Activated CD4-positive, CD25-positive, alpha-beta regulatory T cell treated with anti-CD3 and anti-CD28 coated beads, Interleukin-2, amount 50 U/mL, for 24 hours (primary cell): ENCODE results near the gene GDA.
A peak's percentile ranks its signal among the peaks of the same experiment; 100 is the strongest.
"Not testable (repeated sequence)": the region's sequence is repeated elsewhere in the genome, so short reads cannot be mapped to it uniquely, and the experiment has no call there.

Experiments used
- ATAC-seq, 2 donors: fragments of 150-1000 bp; cut with Tn5 transposase; one replicate each; pipeline ENCODE4 v1.10.0; 2021; ENCODE audit warnings: mild to moderate bottlenecking in 1 of 2, moderate library complexity in 1 of 2

Gene GDA

GRCh38 chr9:72211047-72211446 lies 61.8 kb downstream of the GDA start:
- ATAC-seq, result no peak

DNA sequence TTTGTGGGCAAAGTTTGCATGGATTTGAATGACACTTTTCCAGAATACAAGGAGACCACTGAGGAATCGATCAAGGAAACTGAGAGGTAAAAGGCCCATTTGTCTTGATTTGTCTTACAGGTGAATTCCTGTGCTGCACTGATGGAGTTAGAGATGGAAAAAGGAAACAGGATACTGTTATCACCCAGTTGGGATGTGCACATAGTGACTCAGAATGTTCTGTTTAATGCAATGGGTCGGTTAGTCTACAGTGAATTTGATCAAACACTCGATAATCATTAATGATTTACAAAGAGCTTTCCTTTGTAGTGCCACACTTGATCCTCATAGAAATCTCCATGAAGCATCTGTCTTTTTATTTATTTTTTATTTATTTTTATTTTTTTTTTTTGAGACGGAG lies 64.7 kb downstream of the GDA start:
- no peak for ATAC-seq

- no peak for ATAC-seq
Measured at GRCh38 chr9:72217306-72217842, 68.1 kb downstream of the GDA start.

- no peak for ATAC-seq
Measured at GRCh38 chr9:72220589-72220988, 71.3 kb downstream of the GDA start.

GRCh38 chr9:72226146-72226812 lies 77.0 kb downstream of the GDA start:
- no peak for ATAC-seq

- no peak for ATAC-seq
Measured at GRCh38 chr9:72228282-72228681, 79.0 kb downstream of the GDA start.

DNA sequence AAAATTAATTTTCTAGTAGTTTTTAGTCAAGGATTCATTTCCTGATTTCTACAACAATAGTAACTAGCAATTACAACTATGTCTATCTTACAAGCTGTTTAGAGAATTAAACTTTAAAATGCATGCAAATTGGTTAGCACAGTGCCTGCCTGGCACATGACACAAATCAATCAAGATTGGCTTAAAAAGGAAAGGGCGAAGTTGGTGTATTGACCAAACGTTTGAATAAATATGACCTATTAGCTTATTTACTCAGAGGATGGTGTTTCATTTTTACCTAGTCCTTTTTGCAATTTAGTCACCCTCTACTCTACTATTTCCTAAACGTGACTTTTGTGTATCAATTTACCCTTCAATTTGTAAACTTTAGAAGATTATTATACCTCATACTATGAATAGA lies 83.5 kb downstream of the GDA start:
- no peak for ATAC-seq

DNA sequence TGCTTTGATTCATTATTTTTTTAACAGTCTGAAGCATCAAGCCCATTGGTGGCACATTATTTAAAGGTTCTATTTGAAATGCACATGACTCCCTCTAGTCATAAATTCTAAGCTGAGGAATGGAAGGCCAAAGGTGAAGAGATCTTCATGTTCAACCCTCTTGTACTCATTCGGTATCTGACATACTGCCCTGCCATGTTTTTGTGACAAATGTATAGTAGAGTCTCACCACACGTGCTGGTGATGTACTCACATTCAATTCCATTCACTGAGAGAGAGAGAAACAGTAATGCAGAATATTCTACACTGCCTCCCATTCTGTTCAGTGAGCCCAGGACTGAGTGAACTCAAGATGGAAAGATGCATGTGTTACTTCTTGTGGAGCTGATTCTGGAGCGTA lies 98.3 kb downstream of the GDA start:
- no peak for ATAC-seq

DNA sequence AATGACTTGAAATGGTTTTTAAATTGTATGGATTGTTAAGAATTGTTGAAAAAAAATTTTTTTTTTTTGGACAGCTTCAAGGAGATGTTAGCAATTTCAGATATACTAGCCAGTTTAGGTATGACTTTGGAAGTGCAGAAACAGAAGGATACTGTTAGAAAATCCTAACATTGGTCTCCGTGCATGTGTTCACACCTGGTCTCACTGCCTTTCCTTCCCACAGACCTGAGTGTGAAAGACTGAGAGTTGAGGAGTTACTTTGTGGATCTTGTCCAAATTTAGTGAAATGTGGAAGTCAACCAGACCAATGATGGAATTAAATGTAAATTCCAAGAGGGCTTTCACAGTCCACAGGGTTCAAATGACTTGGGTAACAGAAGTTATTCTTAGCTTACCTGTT lies 102.3 kb downstream of the GDA start:
- no peak for ATAC-seq

DNA sequence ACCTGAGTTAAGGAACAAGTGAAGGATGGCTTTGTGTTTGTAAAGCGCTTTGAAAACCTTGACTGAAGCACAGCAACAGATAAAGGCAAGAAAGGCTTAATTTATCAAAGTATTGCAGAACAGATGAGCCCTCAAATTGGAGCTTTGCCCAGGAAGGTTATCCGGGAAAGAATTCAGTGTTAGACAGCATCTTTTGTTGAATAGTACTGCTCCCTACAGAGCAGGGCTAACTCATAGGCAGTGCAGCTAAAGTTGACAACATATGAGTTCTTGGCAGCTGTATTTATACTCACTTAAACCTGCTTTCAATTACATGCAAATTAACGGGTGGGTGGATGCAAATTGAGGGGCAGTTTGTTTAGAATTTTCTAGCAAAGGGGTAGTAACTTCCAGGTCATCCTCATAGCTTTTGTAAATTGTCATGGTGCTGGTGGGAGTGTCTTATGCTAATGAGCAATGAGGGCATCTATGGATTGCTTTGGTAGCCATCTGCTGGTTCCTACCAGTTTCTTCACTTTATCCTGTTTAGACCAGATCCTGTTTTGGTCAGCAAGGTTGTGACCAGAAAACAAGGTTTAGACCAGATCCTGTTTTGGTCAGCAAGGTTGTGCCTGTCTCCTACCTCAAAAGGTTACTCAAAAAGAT lies 105.8 kb downstream of the GDA start:
- ATAC-seq, result no peak

GRCh38 chr9:72255569-72255968 lies 106.3 kb downstream of the GDA start:
- ATAC-seq, result no peak

DNA sequence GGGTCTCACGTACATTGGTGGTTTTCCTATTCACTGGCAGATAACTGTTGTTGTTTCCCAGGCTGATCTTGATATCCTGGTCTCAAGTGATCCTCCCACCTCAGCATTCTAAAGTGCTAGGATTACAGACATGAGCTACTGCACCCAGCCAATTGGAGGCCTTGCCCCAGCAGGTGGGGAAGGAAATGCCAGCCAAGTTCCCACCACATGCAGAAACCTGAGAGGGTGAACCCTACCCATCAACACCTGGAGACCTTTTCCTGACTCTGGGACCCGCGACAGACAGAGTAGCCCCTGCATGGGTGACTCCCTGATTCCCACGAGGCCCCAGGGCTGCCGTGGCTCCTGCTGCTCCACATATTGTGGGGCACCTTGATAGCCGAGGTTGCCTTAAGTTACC lies 107.7 kb downstream of the GDA start:
- ATAC-seq, result no peak

DNA sequence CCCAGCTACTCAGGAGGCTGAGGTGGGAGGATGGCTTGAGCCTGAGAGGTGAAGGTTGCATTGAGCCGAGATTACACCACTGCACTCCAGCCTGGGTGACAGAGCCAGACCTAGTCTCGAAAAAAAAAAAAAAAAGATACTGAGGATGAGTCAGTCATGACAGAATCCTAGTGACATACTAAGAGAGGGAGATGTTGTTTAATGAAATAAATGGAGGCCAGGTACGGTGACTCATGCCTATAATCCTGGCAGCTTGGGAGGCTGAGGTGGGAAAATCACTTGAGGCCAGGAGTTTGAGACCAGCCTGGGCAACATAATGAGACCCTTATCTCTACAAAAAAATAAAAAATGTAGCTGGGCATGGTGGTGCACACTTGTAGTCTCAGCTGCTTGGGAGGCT lies 108.6 kb downstream of the GDA start:
- ATAC-seq, result no peak

DNA sequence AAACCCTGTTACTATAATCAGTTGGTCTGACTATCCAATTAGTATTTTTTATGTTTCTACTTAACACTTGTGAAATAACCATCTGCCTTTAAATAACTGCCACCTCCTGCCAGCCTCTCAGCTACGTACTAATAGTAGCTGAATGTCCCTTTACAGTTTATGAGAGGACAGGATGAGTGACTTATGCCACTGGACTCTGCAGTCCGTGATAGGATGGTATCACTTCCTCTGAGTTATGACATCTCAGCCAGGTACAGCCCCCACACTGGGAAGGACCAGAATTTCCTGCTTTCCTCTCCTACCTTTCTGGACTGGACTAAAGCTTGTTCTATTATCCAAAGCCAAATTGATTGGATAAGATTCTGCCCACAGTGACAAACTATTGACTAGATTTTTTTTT lies 112.8 kb downstream of the GDA start:
- ATAC-seq, result no peak

DNA sequence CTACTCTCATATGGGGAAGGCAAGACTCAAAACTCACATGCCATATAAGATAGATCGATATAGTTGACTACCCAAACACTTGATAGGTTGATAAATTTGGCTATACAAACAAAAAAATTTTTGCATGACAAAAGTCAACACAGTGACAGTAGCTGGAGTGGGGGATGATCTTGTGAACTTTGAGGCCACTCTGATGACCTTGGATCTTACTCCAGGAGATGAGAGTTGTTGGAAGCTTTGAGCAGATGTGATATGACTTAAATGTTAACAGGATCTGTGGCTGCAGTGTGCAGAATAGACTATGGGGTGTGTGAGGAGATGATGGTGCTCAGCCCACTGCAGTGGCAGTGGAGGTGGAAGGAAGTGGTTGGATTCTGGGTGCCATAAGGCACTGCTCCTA lies 114.3 kb downstream of the GDA start:
- ATAC-seq, result no peak

DNA sequence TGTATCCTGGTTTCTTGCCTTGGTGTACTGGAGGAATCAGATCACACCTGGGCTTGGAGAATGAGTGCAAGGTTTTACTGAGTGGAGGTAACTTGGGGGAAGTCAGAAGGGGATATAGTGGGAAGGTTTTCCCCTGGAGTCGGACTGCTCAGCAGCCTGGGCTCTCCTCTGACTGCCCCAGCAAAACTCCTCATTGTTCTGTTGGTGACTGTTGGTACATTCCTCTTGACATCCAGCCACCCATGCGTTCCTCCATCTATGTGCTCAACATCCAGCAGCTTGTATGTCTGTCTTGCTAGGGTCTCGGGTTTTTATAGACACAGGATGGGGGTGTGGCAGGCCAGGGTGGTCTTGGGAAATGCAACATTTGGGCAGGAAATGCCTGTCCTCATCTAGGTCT lies 119.7 kb downstream of the GDA start:
- ATAC-seq, result no peak

DNA sequence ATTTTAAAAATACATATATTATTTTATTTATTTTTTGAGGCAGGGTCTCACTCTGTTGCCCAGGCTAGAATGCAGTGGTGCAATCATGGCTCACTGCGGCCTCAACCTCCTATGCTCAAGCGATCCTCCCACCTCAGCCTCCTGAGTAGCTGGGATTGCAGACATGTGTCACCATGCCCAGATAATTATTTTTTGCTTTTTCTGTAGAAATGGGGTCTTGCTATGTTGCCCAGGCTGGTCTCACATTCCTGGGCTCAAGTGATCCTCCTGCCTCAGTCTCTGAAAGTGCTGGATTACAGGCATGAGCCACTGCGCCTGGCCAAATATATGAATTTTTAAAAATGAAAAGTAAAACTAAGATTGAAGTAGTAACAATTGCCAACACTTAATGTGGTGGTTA lies 121.1 kb downstream of the GDA start:
- ATAC-seq, result not testable (repeated sequence)

DNA sequence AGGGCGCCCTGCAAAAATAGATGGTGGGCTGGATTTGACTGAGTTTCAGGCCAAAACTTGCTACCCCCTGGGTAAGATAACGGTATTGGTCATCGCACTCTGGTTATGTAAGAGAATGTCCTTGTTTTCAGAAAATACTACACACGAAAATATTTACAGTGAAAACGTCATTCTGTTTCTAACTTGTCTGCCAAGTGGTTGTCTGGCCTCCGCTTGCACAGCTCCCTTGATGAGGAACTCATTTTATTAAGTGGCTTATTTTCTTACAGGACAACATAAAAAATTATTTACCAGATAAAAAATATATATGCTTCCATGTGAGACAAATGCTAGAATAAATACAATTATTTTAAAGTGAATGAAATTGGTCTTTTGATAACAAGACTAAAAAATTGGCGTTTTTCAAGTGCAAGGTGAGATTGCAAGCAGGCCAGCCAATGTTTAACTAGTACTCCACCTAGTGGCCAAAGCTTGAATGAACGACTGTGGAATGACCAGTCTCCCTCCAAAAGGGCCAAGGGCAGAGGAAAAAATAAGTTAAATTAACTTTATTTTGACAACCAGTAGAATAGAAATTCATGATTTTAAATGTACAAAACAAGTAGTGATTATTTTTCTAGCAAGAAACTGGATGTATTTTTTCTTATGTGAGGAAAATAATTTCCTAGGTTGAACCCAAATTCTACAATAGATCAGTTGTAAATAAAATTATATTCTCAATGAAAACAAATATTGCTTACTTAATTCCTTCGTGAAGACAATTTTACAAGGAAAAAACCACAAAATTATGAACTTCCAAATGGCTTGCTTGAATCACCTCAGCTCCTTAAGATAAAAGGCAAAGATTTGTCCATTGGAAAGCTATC lies 122.6 kb downstream of the GDA start:
- no peak for ATAC-seq

- no peak for ATAC-seq
Measured at GRCh38 chr9:72274441-72274840, 125.2 kb downstream of the GDA start.

DNA sequence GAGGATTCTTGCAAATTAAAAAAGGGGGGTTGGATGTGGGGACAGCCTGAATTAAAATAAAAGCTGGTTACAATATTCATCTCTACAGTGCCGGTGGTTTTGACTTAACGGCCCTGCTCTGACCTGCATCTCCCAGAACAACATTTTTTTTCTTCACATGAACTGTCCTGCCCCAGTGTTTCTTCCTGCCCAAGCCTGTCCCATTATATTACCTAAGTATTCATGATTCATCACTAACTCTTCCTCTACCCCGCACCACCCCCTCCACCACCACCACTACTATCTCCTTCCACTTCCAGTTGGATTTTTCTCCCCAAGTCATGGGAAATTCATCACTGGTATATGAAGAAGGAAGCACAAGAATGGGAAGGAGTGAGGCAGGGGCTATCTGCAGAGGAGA lies 125.7 kb downstream of the GDA start:
- no peak for ATAC-seq

- ATAC-seq, result no peak
Measured at GRCh38 chr9:72276429-72276828, 127.2 kb downstream of the GDA start.

DNA sequence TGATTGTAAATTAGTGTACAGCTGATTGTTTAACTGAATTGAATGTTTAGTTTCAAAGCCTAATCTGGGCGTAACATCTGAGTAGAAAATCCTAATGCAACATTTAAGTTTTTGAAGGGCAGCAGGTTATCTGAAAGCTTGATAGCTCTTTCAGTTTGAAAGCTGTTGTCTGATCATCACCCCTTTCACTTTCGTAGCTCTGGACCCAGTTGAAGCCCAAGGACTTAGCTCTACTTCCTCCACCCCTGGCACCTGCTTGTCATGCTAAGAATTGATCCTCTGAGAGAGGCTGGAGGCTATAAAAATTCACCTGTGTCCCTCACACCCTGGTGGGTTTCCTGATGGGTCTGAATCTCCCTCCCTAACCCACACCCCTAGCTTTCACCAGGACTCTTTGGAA lies 129.7 kb downstream of the GDA start:
- no peak for ATAC-seq

DNA sequence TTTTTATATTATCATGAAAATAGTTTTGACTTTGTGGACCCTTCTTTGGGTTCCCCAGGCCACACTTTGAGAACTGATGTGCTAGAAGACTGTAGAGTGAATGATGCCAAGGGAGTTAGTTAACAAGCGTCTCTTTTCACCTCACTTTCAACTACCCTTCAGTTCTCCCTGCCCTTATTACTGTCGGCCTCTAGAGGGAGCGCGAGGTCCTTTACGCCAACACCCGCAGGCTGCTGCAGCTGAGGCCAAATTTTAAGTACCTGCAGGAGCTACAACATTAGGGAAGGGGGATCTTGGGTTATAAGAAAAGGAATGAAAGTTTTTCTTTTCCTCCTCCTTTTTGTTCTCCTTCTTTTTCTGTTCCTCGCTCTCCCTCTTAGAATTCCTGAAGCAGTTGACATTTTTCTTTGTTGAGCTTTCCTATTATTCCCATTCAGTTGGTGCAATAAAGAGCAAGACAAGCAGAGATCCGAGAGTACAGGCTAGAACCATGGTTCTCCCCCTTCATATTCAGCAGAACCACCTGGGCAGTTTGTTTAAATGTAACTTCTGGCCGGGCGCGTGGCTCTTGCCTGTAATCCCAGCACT lies 131.8 kb downstream of the GDA start:
- peak; percentile 66 to 81 for ATAC-seq
